Caco-2 (cell line): Measurements from ENCODE around the gene ATP1A2. TPM values are rescaled to one million over a fixed set of nuclear protein-coding genes. Genes with fewer than 3 reads are reported as not detected.

Experiments
- BruUV-seq: library from RNA; stranded (reverse); fragments of 400-500 nt; replicated peaks from 2 replicates; lab custom pipeline; 2021; lab: Mats Ljungman, UMichigan
- CTCF ChIA-PET: fragments of 300-600 bp; sonication (Branson Sonifier 250); formaldehyde crosslinking; loops from one replicate; lab custom pipeline; 2022; ENCODE audit warnings: antibody characterized with exemption; lab: Charles Lee
- POLR2A ChIA-PET: fragments of 300-600 bp; sonication (Branson Sonifier 250); formaldehyde crosslinking; loops from one replicate; lab custom pipeline; 2022; ENCODE audit warnings: antibody characterized with exemption; lab: Charles Lee
- DNase-seq, 2 experiments: peaks; one replicate each; pipeline versions ENCODE4 v3.0.0 to v3.0.0-alpha.2; 2020 to 2022
- H3K27me3 ChIP-seq: replicated peaks from 2 replicates; pipeline ENCODE4 v1.6.0; 2011; ENCODE audit warnings: low read length; ENCODE audit not compliant: control insufficient read depth, insufficient read depth
- H3K36me3 ChIP-seq: 2 replicates; pipeline ENCODE4 v1.5.1; 2011; ENCODE audit warnings: low read length; ENCODE audit not compliant: control insufficient read depth, insufficient read depth
- H3K4me1 ChIP-seq: fragments of 250-450 bp; sonication (Bioruptor Pico); 2 replicates; pipeline ENCODE4 v1.5.1; 2020; ENCODE audit warnings: mild to moderate bottlenecking
- H3K4me3 ChIP-seq: 2 replicates; pipeline ENCODE4 v1.5.1; 2011; ENCODE audit warnings: low read depth, mild to moderate bottlenecking, control low read depth, low read length
- H3K9me3 ChIP-seq: fragments of 250-450 bp; sonication (Bioruptor Pico); 2 replicates; pipeline ENCODE4 v1.5.1; 2020; ENCODE audit warnings: mild to moderate bottlenecking, moderate library complexity
- H3K27ac Mint-ChIP-seq: one replicate; pipeline ENCODE4 v1.8.0; 2022; ENCODE audit warnings: mixed read lengths; ENCODE audit not compliant: unreplicated experiment
- H3K27me3 Mint-ChIP-seq: one replicate; pipeline ENCODE4 v1.8.0; 2022; ENCODE audit warnings: mixed read lengths; ENCODE audit not compliant: insufficient read depth, unreplicated experiment
- H3K36me3 Mint-ChIP-seq: one replicate; pipeline ENCODE4 v1.8.0; 2022; ENCODE audit warnings: mild to moderate bottlenecking, mixed read lengths; ENCODE audit not compliant: insufficient read depth, unreplicated experiment
- H3K4me1 Mint-ChIP-seq: one replicate; pipeline ENCODE4 v1.8.0; 2022; ENCODE audit warnings: low read depth, mixed read lengths; ENCODE audit not compliant: unreplicated experiment
- H3K4me3 Mint-ChIP-seq: one replicate; pipeline ENCODE4 v1.8.0; 2022; ENCODE audit warnings: mild to moderate bottlenecking, moderate library complexity, mixed read lengths; ENCODE audit not compliant: unreplicated experiment
- H3K9me3 Mint-ChIP-seq: one replicate; pipeline ENCODE4 v1.8.0; 2022; ENCODE audit warnings: mixed read lengths; ENCODE audit not compliant: unreplicated experiment
- CTCF ChIP-seq, 2 experiments: fragments of 200-600 bp in 1 of 2; IDR thresholded peaks; 1 replicate in 1 of 2; 2 replicates in 1 of 2; pipeline versions ENCODE4 v1.5.1 to v1.8.0; 2011 to 2022; ENCODE audit warnings: antibody characterized with exemption in 1 of 2, control low read depth in 1 of 2, inconsistent platforms in 1 of 2, low read depth in 1 of 2, low read length in 1 of 2, mild to moderate bottlenecking in 1 of 2, moderate library complexity in 1 of 2; ENCODE audit not compliant: insufficient read depth in 1 of 2, severe bottlenecking in 1 of 2, unreplicated experiment in 1 of 2
- intact Hi-C: fragments of 100-400 bp; cut with micrococcal nuclease; formaldehyde crosslinking; loops from one replicate; pipeline ENCODE4 v1.10.0; 2022; ENCODE audit not compliant: unreplicated experiment
- total RNA-seq: library from RNA; stranded (reverse); gene quantifications from 2 replicates; pipeline ENCODE4 v1.2.3, GENCODE V29; 2022

The ATP1A2 gene
- total RNA-seq, 1 experiment from 2014 or later = 0.36 TPM

DNA sequence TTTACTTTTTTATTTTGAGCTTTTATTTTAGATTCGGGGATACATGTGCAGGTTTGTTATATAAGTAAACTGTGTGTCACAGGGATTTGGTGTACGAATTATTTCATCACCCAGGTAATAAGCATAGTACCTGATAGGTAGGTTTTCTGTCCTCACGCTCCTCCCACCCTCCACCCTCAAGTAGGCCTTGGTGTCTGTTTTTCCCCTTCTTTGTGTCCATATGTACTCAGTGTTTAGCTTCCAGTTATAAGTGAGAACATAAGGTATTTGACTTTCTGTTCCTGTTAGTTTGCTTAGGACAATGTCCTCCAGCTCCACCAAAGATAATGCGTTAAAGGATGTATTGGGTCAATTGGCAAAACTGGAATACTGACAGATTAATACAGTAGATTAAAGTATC is 41.6 kb downstream of the ATP1A2 start:
- H3K9me3 ChIP-seq = no peaks in the 10 kb centered on the region; the same call in 1 of the 2 replicates
- no peaks in the 10 kb centered on the region for H3K4me1 Mint-ChIP-seq
- POLR2A ChIA-PET = no interaction called here
- H3K36me3 ChIP-seq = no peaks in the 10 kb centered on the region
- H3K4me1 ChIP-seq = peaks cover 16% of the 10 kb centered on the region; the same call in 1 of the 2 replicates
- H3K27me3 Mint-ChIP-seq = no peaks in the 10 kb centered on the region
- H3K27me3 ChIP-seq = no peaks in the 10 kb centered on the region
- no peak overlapping the region for H3K27ac Mint-ChIP-seq
- TF ChIP-seq CTCF (IDR thresholded peaks at IDR 0.05; ENCODE audit: insufficient read depth in 1 of 2, low read depth in 1 of 2, low read length in 1 of 2, severe bottlenecking in 1 of 2, unreplicated experiment in 1 of 2) = no peak
- BruUV-seq = no TSS peak
- DNase-seq = no peak
- no peak overlapping the region for H3K4me3 ChIP-seq
- no peaks in the 10 kb centered on the region for H3K9me3 Mint-ChIP-seq
- intact Hi-C loops = no loop called here
- CTCF ChIA-PET = no interaction called here
- no peaks in the 10 kb centered on the region for H3K36me3 Mint-ChIP-seq
- no peak overlapping the region for H3K4me3 Mint-ChIP-seq

- H3K9me3 ChIP-seq = no peaks in the 10 kb centered on the region; the same call in 1 of the 2 replicates
- no TSS peak for BruUV-seq
- TF ChIP-seq CTCF (IDR thresholded peaks at IDR 0.05; ENCODE audit: insufficient read depth in 1 of 2, low read depth in 1 of 2, low read length in 1 of 2, severe bottlenecking in 1 of 2, unreplicated experiment in 1 of 2) = no peak
- no peaks in the 10 kb centered on the region for H3K27me3 ChIP-seq
- Mint-ChIP-seq H3K4me1 (no peaks in the 10 kb centered on the region), H3K9me3 (no peaks in the 10 kb centered on the region), H3K4me3 (no peak overlapping the region), H3K27ac (no peak overlapping the region), H3K27me3 (no peaks in the 10 kb centered on the region), H3K36me3 (no peaks in the 10 kb centered on the region)
- H3K36me3 ChIP-seq = no peaks in the 10 kb centered on the region
- peaks cover 16% of the 10 kb centered on the region; the same call in 1 of the 2 replicates for H3K4me1 ChIP-seq
- intact Hi-C loops = no loop called here
- POLR2A ChIA-PET = no interaction called here
- no peak for DNase-seq
- CTCF ChIA-PET = interaction anchor here (0.5 kb wide), 1 partner anchor 32 kb away, joined by 7 read pairs; the partner anchor contains the start of gene CASQ1
- H3K4me3 ChIP-seq = no peak overlapping the region
These were observed 42.5 kb downstream of the ATP1A2 start for GRCh38 chr1:160158031-160158430.

- H3K9me3 Mint-ChIP-seq = no peaks in the 10 kb centered on the region
- ChIA-PET CTCF (interaction anchor here (0.5 kb wide), 1 partner anchor 32 kb away, joined by 7 read pairs; the partner anchor contains the start of gene CASQ1), POLR2A (no interaction called here)
- Histone ChIP-seq H3K27me3 (no peaks in the 10 kb centered on the region), H3K4me1 (peaks cover 16% of the 10 kb centered on the region; the same call in 1 of the 2 replicates), H3K4me3 (no peak overlapping the region), H3K9me3 (no peaks in the 10 kb centered on the region; the same call in 1 of the 2 replicates), H3K36me3 (no peaks in the 10 kb centered on the region)
- intact Hi-C loops = no loop called here
- no peak overlapping the region for H3K4me3 Mint-ChIP-seq
- H3K4me1 Mint-ChIP-seq = no peaks in the 10 kb centered on the region
- no peaks in the 10 kb centered on the region for H3K27me3 Mint-ChIP-seq
- no TSS peak for BruUV-seq
- no peak for DNase-seq
- no peaks in the 10 kb centered on the region for H3K36me3 Mint-ChIP-seq
- no peak overlapping the region for H3K27ac Mint-ChIP-seq
- TF ChIP-seq CTCF (IDR thresholded peaks at IDR 0.05; ENCODE audit: insufficient read depth in 1 of 2, low read depth in 1 of 2, low read length in 1 of 2, severe bottlenecking in 1 of 2, unreplicated experiment in 1 of 2) = no peak
These were observed 43.0 kb downstream of the ATP1A2 start for GRCh38 chr1:160158534-160158933.
